Fibroblast of lung (primary cell): ENCODE results near the gene NKAIN2.

Source experiments
- CTCF ChIP-seq, 2 donors: IDR thresholded peaks in 1 of 2; conservative IDR thresholded peaks in 1 of 2; 1 replicate in 1 of 2; 2 replicates in 1 of 2; pipeline ENCODE4 v1.5.1; 2011 to 2012; ENCODE audit warnings: low read length in 2 of 2, control low read depth in 1 of 2, inconsistent platforms in 1 of 2, low read depth in 1 of 2, mild to moderate bottlenecking in 1 of 2
- EZH2 ChIP-seq: IDR thresholded peaks from 2 replicates; pipeline ENCODE4 v1.5.1; 2012; ENCODE audit warnings: low read length, control low read depth, mild to moderate bottlenecking; ENCODE audit errors: missing control alignments

GRCh38 chr6:124765280-124765679, 961.6 kb downstream of the NKAIN2 start:
- no peak for TF ChIP-seq CTCF (conservative IDR thresholded peaks at IDR 0.05 in 1 of 2, IDR thresholded peaks at IDR 0.05 in 1 of 2; ENCODE audit: low read depth in 1 of 2, low read length in 2 of 2)
- TF ChIP-seq EZH2, result no peak
